ENCODE measurements around the gene LUZP2. TPM values are rescaled to one million over a fixed set of nuclear protein-coding genes. Genes with fewer than 3 reads are reported as not detected.

LUZP2 gene
- total RNA-seq, 3 donors from 2014 or later = 0.96 to 5.0 (median 2.9) TPM

DNA sequence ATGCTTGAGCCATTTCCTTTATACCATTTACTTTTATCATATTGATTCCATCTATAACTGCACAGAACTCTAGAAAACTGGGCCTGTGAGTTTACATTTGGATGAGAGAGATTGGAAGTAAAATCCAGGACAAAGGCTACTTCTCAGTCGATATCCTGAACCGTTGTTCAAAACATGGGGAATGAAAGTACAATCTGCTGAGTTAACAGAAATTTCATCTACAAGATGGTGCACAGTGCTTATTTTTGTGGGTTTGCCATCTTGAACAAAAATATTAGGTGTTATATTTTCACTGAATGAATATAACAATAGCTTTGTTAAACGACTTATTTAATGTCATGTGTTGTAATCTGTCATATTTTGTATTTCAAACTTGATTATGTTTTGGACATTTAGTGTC lies 622.6 kb downstream of the LUZP2 start:
- no peak overlapping the region for H3K4me3 ChIP-seq
- no peak overlapping the region for H3K27ac ChIP-seq
- intact Hi-C loops (cut with DNase I; ENCODE audit: low total_unique reads) = no loop called here
- no peak for DNase-seq (ENCODE audit: low spot score in 2 of 2)
- no peaks in the 10 kb centered on the region for H3K9me3 ChIP-seq
- no peaks in the 10 kb centered on the region for H3K4me1 ChIP-seq
- H3K36me3 ChIP-seq = no peaks in the 10 kb centered on the region
- TF ChIP-seq, protein P1, sequence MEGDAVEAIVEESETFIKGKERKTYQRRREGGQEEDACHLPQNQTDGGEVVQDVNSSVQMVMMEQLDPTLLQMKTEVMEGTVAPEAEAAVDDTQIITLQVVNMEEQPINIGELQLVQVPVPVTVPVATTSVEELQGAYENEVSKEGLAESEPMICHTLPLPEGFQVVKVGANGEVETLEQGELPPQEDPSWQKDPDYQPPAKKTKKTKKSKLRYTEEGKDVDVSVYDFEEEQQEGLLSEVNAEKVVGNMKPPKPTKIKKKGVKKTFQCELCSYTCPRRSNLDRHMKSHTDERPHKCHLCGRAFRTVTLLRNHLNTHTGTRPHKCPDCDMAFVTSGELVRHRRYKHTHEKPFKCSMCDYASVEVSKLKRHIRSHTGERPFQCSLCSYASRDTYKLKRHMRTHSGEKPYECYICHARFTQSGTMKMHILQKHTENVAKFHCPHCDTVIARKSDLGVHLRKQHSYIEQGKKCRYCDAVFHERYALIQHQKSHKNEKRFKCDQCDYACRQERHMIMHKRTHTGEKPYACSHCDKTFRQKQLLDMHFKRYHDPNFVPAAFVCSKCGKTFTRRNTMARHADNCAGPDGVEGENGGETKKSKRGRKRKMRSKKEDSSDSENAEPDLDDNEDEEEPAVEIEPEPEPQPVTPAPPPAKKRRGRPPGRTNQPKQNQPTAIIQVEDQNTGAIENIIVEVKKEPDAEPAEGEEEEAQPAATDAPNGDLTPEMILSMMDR (IDR thresholded peaks at IDR 0.05) = no peak
- TF ChIP-seq POLR2AphosphoS5 (IDR thresholded peaks at IDR 0.05) (no peak), POLR2A (IDR thresholded peaks at IDR 0.05) (no peak)
- H3K27me3 ChIP-seq = no peaks in the 10 kb centered on the region
